A172 (cell line): ENCODE results near the gene OR2H1. TPM values are rescaled to one million over a fixed set of nuclear protein-coding genes. Genes with fewer than 3 reads are reported as not detected.

Experiments used
- DNase-seq: peaks from one replicate; pipeline ENCODE4 v3.0.0-alpha.2; 2015; ENCODE audit warnings: low spot score
- total RNA-seq: library from RNA; depleted of rRNA; stranded (reverse); fragments of >200 nt; shearing (Covaris generic); gene quantifications from 2 replicates; pipeline ENCODE4 v1.2.3, GENCODE V29; 2014

The OR2H1 gene
- total RNA-seq, 1 experiment from 2014 or later: not detected

GRCh38 chr6:29483186-29483585, 26.2 kb downstream of the OR2H1 start:
- DNase-seq: no peak

GRCh38 chr6:29483735-29484134, 26.8 kb downstream of the OR2H1 start:
- DNase-seq: no peak

GRCh38 chr6:29486577-29486976, 29.6 kb downstream of the OR2H1 start:
- no peak for DNase-seq

GRCh38 chr6:29487131-29487530, 30.2 kb downstream of the OR2H1 start:
- DNase-seq: no peak

GRCh38 chr6:29487660-29488059, 30.7 kb downstream of the OR2H1 start, which contains the start of gene MAS1L:
Gene MAS1L, minus strand, starts transcription at chr6:29487956. Its CDS starts 54 bp downstream, at chr6:29487902.
- DNase-seq: no peak

GRCh38 chr6:29488874-29489273, 31.9 kb downstream of the OR2H1 start:
- no peak for DNase-seq

- DNase-seq: no peak
Measured at GRCh38 chr6:29489286-29489685, 32.3 kb downstream of the OR2H1 start.

- DNase-seq: no peak
Measured at GRCh38 chr6:29490055-29490454, 33.1 kb downstream of the OR2H1 start.

- no peak for DNase-seq
Measured at GRCh38 chr6:29490552-29490951, 33.6 kb downstream of the OR2H1 start.

- DNase-seq: no peak
Measured at GRCh38 chr6:29491574-29491973, 34.6 kb downstream of the OR2H1 start.

GRCh38 chr6:29493261-29493660, 36.3 kb downstream of the OR2H1 start:
- no peak for DNase-seq

GRCh38 chr6:29494131-29494530, 37.2 kb downstream of the OR2H1 start:
- no peak for DNase-seq

- no peak for DNase-seq
Measured at GRCh38 chr6:29495571-29495970, 38.6 kb downstream of the OR2H1 start.

- no peak for DNase-seq
Measured at GRCh38 chr6:29496961-29497360, 40.0 kb downstream of the OR2H1 start.

GRCh38 chr6:29499704-29500103, 42.7 kb downstream of the OR2H1 start:
- DNase-seq: no peak

GRCh38 chr6:29500594-29500993, 43.6 kb downstream of the OR2H1 start:
- DNase-seq: no peak

GRCh38 chr6:29501106-29501505, 44.2 kb downstream of the OR2H1 start:
- DNase-seq: no peak

- DNase-seq: no peak
Measured at GRCh38 chr6:29502181-29502580, 45.2 kb downstream of the OR2H1 start.

GRCh38 chr6:29502597-29502996, 45.6 kb downstream of the OR2H1 start:
- DNase-seq: peak; percentile 2

GRCh38 chr6:29504961-29505360, 48.0 kb downstream of the OR2H1 start:
- no peak for DNase-seq

GRCh38 chr6:29505808-29506207, 48.9 kb downstream of the OR2H1 start:
- DNase-seq: no peak

GRCh38 chr6:29506446-29507067, 49.6 kb downstream of the OR2H1 start:
- no peak for DNase-seq

GRCh38 chr6:29507319-29507718, 50.4 kb downstream of the OR2H1 start:
- DNase-seq: no peak

GRCh38 chr6:29509239-29509638, 52.3 kb downstream of the OR2H1 start:
- no peak for DNase-seq
